D721Med (cell line): Measurements from ENCODE around the gene FAM50A.

Source experiments
- DNase-seq: peaks from one replicate; pipeline ENCODE4 v3.0.0; 2011; ENCODE audit warnings: low spot score; ENCODE audit not compliant: insufficient read length
- FAIRE-seq: peaks from 2 replicates; lab custom pipeline; 2011; peaks lifted over from hg19 to GRCh38; lab: Jason Lieb, UNC
- TF ChIP-seq, protein P1 (sequence below): IDR thresholded peaks from 2 replicates; pipeline ENCODE4 v1.5.1; 2012; ENCODE audit warnings: mild to moderate bottlenecking, control low read depth; ENCODE audit not compliant: insufficient read depth; ENCODE audit errors: missing control alignments

Gene FAM50A

DNA sequence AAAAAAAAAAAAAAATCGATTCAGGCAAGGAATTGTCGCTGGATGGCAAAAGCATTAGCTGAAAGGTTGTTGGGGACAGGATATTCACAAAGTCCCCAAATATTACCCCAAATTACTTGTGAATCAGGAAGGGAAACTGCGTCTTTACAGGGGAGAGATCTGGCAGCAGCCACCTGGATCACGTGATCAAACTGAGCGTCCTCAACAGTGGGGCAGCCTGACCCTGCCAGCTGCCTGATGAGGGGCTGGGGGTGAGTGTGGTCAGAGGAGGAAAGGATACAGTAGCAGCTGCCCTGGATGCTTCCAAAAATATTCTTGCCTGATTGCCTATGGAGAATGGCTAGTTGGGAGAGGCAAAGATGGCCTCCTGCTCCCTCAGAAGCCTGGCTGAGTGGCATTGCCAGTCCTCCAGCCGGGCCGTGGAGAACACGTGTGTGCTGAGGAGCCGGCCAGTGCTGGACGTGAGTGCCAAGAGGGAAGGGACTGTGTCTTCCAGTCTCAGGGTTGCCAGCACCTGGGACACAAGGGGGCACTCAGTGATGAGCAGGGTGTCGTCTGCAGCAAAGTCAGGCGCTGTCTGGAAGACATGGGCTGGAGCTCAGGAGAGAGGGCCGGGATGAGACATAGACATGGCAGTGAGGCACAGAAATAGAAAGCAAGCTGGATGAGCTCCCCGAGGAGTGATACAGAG, 38.1 kb downstream of the FAM50A start:
- FAIRE-seq: no peak

DNA sequence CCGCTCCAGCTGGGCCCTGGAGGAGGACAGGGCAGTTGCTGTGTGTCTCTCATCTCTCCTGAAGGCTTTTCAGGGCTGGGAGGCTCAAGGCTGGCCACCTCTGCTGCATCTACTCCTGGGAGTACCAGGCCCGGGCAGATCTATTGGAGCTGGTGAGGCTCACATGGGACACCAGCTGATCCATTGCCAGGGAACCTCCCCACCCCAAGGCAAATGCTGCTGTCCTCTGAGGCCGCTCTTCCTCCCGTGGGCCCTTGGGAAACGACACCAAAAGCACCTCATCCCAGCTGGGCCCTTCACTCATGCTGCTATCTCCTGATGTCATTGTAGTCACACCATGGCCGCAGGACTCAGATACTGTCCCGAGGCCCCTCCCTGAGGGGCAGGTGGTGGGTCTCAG, 38.8 kb downstream of the FAM50A start:
- FAIRE-seq (no peak), DNase-seq (no peak)
- TF ChIP-seq, protein P1, sequence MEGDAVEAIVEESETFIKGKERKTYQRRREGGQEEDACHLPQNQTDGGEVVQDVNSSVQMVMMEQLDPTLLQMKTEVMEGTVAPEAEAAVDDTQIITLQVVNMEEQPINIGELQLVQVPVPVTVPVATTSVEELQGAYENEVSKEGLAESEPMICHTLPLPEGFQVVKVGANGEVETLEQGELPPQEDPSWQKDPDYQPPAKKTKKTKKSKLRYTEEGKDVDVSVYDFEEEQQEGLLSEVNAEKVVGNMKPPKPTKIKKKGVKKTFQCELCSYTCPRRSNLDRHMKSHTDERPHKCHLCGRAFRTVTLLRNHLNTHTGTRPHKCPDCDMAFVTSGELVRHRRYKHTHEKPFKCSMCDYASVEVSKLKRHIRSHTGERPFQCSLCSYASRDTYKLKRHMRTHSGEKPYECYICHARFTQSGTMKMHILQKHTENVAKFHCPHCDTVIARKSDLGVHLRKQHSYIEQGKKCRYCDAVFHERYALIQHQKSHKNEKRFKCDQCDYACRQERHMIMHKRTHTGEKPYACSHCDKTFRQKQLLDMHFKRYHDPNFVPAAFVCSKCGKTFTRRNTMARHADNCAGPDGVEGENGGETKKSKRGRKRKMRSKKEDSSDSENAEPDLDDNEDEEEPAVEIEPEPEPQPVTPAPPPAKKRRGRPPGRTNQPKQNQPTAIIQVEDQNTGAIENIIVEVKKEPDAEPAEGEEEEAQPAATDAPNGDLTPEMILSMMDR: no peak

More for the DNA sequence above, 38.1 kb downstream of the FAM50A start:
- TF ChIP-seq, protein P1: no peak
- DNase-seq: no peak

DNA sequence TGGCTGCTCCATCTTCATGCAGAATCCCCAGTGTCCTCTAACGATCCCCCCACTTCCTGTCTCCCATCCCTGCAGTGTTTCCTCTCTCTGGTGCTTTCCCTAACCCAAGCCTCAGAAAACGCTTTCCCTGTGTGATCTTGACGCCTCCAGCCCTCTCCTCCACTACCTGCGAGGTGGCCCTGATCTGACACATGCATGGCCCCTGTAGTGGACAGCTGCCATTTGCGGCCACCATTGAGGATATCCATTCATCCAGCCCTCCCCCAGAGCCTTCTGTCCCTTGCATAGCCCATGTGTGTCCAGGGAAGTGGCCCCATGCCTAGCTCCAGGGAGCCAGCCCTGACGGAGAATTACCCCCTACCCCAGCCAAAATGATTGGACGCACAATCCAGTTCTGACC, 39.4 kb downstream of the FAM50A start:
- FAIRE-seq (no peak), DNase-seq (no peak)
- TF ChIP-seq, protein P1: no peak

DNA sequence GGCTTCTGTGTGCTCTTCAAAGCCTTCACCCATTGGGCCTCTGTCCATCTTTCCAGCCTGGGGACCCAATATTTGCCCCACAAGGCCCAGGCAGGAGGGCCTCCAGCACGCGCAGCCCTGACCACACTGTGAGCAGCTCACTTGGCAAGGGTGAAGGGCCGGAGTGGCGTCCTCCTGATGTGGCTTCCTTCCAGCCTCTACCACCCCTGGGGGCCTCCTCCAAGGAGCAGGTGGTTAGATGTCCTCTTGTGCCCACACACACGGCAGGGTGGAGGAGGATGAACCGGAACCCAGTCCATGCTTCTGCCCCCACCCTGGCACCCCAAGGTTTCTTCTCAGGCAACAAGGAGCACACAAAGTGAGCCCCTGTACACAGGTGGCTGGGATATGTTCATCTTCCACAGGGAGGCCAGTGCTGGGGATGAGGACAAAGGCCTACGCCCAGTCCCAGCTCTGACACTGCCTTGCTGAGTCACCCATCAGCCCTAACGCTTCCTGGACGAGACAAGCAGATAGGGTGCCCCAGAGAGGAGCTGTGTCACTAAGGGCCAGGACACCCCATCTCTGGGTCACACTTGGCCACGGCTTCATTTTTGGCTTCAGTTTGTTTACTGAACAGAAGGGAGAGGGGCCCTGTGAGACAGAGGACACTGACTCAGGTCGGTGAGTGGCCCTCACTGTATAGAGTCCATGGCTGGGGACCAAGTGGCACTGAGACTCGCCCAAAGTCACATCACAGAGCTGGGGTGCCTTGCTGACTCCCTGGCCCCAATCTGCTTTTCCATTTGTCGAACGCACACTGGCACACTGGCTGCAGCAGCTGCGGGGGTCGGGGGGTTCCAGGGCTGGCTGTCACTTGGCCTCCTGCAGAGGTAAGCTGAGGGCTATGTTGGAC, 40.6 kb downstream of the FAM50A start:
- DNase-seq (no peak), FAIRE-seq (no peak)
- TF ChIP-seq, protein P1: no peak

DNA sequence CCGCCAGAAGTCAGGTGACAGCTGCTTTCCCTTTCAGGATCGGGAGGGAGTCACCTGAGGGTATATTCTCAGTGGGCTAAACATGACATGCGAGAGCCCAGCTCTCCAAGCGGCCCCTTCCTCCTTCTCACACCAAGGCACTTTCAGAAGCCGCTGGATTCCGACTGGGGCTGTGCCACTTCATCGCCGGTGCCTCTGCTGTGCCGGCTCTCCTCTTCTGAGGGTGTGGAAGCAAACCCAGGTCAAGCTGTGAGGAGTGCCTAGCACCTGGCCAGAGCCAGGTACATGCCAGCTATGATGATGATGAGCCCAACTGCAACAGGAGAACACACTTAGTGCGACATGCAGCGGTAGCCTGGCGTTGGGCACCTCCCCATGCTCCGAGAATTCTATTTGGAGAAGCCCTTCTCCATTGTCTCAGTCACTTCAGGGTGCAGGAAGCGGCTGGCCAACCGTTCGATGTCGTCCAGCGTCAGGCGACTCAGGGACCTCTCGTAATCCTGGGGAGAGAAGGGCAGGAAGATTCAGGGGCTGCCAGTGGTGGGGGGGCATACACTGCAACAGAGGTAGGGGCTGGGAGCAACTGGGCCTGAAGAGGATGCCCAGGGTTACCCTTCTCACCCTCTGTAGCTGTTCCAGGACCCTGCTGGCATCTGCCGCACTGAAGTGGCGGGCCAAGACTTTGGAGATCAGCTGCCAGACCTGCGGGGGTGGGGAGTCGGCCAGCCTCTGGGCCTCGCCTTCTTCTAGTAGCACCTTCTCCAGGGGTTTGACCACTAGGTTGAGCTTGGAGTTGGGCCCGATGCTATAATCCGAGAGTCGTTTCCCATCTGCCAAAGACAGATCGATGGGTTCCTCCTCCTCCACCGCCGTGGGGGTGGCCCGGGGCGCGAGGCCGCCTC, 41.5 kb downstream of the FAM50A start:
- DNase-seq: no peak
- FAIRE-seq: no peak
- TF ChIP-seq, protein P1: no peak

DNA sequence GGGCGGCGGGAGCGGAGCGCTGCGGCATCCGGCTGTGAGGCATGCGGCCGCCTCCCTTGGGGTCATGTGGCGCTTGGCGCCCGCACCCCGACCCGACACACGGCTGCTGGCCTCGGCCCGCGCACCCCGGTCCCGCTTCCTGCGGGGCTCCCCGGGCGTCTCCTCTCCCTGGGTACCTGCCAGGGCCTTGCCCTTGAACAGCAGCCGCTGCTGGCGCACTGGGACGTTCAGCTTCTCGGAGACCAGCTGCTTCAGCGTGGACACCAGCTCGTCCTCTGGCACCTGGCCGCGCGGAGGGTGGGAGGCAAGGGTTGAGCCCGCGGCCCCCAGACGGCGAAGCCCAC, 42.1 kb downstream of the FAM50A start:
- TF ChIP-seq, protein P1: no peak
- FAIRE-seq (no peak), DNase-seq (no peak)
